Measurements from ENCODE around the gene LRRIQ1.

LRRIQ1 gene

DNA sequence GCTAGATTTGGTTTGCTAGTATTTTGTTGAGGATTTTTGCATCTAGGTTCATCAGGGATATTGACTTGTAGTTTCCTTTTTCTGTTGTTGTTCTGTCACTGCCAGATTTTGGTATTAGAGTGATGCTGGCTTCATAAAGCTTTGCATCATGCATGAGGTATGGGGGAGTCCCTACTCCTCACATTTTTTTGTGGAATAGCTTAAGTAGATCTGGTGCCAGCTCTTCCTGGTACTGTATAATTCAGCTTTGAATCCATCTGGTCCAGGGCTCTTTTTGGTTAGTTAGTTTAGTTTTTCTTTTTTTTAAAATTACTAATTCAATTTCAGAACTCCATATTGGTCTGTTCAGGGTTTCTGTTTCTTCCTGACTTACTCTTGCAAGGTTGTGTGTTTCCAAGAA, 59.4 kb downstream of the LRRIQ1 start:
- DNase-seq (ENCODE audit: low spot score) = no peak
- in situ Hi-C loops (cut with MboI; ENCODE audit: low sequenced_read_pairs, unreplicated experiment) = no loop called here
- TF ChIP-seq, protein P1, sequence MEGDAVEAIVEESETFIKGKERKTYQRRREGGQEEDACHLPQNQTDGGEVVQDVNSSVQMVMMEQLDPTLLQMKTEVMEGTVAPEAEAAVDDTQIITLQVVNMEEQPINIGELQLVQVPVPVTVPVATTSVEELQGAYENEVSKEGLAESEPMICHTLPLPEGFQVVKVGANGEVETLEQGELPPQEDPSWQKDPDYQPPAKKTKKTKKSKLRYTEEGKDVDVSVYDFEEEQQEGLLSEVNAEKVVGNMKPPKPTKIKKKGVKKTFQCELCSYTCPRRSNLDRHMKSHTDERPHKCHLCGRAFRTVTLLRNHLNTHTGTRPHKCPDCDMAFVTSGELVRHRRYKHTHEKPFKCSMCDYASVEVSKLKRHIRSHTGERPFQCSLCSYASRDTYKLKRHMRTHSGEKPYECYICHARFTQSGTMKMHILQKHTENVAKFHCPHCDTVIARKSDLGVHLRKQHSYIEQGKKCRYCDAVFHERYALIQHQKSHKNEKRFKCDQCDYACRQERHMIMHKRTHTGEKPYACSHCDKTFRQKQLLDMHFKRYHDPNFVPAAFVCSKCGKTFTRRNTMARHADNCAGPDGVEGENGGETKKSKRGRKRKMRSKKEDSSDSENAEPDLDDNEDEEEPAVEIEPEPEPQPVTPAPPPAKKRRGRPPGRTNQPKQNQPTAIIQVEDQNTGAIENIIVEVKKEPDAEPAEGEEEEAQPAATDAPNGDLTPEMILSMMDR (IDR thresholded peaks at IDR 0.05; ENCODE audit: borderline replicate concordance, control extremely low read depth, extremely low read depth, insufficient read depth, missing control alignments) = no peak

DNA sequence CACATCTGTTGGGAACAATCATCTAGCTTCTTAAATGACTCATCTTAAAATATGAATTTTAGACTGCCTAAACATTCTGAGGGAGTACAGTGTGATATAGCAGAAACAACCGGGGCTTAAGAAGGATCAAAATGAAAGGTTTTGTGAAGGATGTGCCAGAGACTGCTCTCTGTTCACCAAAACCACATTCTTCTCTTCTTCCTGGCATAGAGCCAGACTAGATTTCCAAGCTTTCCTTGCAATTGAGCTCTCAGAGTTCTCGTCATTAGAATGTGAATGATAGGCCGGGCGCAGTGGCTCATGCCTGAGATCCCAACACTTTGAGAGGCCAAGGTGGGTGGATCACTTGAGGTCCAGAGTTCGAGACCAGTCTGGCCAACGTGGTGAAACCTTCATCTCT, 94.5 kb downstream of the LRRIQ1 start:
- in situ Hi-C loops (cut with MboI; ENCODE audit: low sequenced_read_pairs, unreplicated experiment) = no loop called here
- TF ChIP-seq, protein P1 (IDR thresholded peaks at IDR 0.05; ENCODE audit: borderline replicate concordance, control extremely low read depth, extremely low read depth, insufficient read depth, missing control alignments) = no peak
- DNase-seq (ENCODE audit: low spot score) = no peak

DNA sequence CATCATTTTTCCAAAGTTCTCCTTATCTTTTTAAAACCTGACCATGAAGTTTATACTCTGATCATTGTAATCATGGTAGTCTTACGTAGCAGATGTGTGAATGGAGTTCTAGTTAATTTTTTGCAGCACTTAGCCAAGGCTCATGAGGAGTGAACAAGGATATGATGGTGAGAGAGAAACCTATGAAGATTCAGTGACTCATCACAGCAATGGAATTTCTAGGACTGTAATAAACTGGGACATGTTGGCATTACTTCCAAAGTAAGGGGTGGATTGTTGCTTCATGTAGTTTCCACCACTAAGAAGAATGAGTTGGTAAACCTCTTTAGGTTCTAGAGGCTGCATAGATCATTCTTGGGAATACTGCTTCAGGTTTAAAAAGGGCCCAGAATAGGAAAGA, 102.7 kb downstream of the LRRIQ1 start:
- DNase-seq (ENCODE audit: low spot score) = no peak
- TF ChIP-seq, protein P1 (IDR thresholded peaks at IDR 0.05; ENCODE audit: borderline replicate concordance, control extremely low read depth, extremely low read depth, insufficient read depth, missing control alignments) = no peak
- in situ Hi-C loops (cut with MboI; ENCODE audit: low sequenced_read_pairs, unreplicated experiment) = no loop called here

DNA sequence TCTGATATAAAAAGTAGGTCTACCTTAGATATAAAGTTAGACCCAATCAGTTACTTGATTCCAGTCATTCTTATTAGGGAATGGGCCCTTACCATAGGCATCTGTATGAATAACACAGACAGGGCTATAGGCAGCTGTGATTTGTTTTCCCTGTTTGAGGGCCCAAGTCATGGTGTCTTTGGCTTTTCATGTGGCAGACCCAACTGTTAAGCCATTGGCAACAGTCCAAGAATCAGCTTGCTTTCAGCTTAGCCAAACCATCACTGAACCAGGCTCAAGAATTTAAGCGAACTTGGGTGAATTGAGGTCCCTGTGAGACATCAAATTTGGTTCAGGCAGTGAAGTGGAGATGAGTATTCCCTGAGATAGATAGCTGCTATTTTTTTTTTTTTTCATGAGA, 111.2 kb downstream of the LRRIQ1 start:
- in situ Hi-C loops (cut with MboI; ENCODE audit: low sequenced_read_pairs, unreplicated experiment) = no loop called here
- TF ChIP-seq, protein P1 (IDR thresholded peaks at IDR 0.05; ENCODE audit: borderline replicate concordance, control extremely low read depth, extremely low read depth, insufficient read depth, missing control alignments) = no peak
- DNase-seq (ENCODE audit: low spot score) = no peak

DNA sequence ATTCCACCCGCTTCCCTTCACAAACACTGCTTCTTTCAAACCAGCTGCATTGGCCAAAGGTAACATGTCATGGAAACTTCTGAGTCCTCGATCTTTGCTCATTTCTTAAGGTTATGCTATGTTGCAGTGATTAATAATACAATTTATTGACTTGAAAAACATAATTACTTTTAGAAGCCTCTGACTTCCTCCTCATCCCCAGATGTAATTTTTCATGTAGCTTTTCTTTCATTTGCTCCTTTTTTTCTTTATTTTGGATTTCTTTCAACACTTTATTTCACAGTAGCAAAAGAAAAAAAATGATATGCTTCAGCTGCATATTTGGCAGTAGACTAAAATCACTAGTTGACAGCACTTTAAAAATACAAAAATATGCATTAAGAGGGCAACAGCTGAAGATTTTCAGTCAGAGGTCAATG, 116.2 kb downstream of the LRRIQ1 start:
- no peak for DNase-seq (ENCODE audit: low spot score)
- TF ChIP-seq, protein P1 (IDR thresholded peaks at IDR 0.05; ENCODE audit: borderline replicate concordance, control extremely low read depth, extremely low read depth, insufficient read depth, missing control alignments) = no peak
- in situ Hi-C loops (cut with MboI; ENCODE audit: low sequenced_read_pairs, unreplicated experiment) = no loop called here

DNA sequence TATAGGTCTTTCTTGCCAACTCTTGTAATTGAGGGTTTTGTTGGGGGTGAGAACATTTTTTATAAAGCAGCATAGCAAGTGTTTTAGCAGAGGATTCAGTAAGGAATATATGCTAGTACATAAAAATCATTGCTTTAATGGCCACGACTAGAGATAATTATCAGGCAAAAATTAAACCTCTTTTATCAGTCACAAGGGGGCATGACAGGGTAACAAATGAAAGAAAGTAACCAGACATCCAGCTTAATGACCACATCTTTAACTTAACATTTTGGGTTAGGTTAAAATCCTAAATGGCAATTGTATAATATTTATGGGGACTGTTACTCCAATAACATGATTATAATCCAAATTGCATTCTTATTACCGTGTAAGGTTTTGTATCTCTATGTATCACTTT, 119.6 kb downstream of the LRRIQ1 start:
- in situ Hi-C loops (cut with MboI; ENCODE audit: low sequenced_read_pairs, unreplicated experiment) = no loop called here
- DNase-seq (ENCODE audit: low spot score) = no peak
- TF ChIP-seq, protein P1 (IDR thresholded peaks at IDR 0.05; ENCODE audit: borderline replicate concordance, control extremely low read depth, extremely low read depth, insufficient read depth, missing control alignments) = no peak

DNA sequence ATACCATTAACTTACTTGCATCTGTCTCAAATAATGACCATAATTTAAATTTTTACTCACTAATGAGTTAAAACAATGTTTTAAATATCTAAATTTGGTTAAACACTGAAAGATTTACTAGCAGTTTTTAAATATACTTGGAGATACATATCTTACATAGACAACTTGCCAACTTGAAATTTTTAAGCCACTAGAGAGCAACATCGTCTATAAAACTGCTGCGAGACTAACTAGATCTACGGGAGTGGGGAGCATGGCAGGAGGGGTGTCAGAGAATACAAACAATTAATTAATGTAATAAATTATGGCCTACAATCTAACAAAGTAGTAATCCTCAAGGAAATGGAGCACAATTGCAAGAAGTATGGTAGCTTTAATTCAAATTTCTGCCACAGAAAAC, 120.4 kb downstream of the LRRIQ1 start:
- TF ChIP-seq, protein P1 (IDR thresholded peaks at IDR 0.05; ENCODE audit: borderline replicate concordance, control extremely low read depth, extremely low read depth, insufficient read depth, missing control alignments) = no peak
- in situ Hi-C loops (cut with MboI; ENCODE audit: low sequenced_read_pairs, unreplicated experiment) = no loop called here
- DNase-seq (ENCODE audit: low spot score) = no peak

Data from GM13976 (cell line).